Heart left ventricle (tissue), 13 donors: Measurements from ENCODE around the gene GDPD4.

Experiments used
- CTCF ChIP-seq, 12 donors: fragments of 200-600 bp; sonication (generic) in 4 of 12; IDR thresholded peaks; one replicate each; pipeline versions ENCODE4 v1.5.0 to v1.8.0; 2018 to 2022; ENCODE audit warnings: antibody characterized with exemption in 12 of 12, mild to moderate bottlenecking in 5 of 12
- POLR2A ChIP-seq, 2 donors: fragments of 450-650 bp; IDR thresholded peaks; one replicate each; pipeline ENCODE4 v1.6.1; 2017; ENCODE audit warnings: antibody characterized with exemption in 2 of 2, mild to moderate bottlenecking in 2 of 2, moderate library complexity in 2 of 2
- donor health status: ischemic (EF 13 %, LVEDD 7.1; RV severe dilation, severe dysfunction).
- donor health status: DM: no; HTN: yes; CAD: no.
- donor health status: DM: no; HTN: no; CAD: no.
- donor health status: ischemic (EF 25% LVEDD 6.9; RV normal size, moderate dysfunction).
- donor health status: ischemic (EF 25% LVEDD 5.7; RV mildly dilated, moderate dysfunction).
- donor health status: ischemic (EF 35%, LVEDD 5.7; RV mildly dilated, moderate dysfunction).
- donor health status: nonischemic (EF 11% LVEDD 7.7; RV severe dilation, severe dysfunction).
- donor health status: DM: yes; HTN: yes; CAD: no.
- donor health status: PGD.
- donor health status: ischemic (EF 29% LVEDD 5.4; RV normal size, mild dysfunction).
- donor health status: nonischemic (EF 23%, LVEDD 6.1; RV moderate dilation, normal function).

- TF ChIP-seq CTCF (IDR thresholded peaks at IDR 0.05) (no peak), POLR2A (IDR thresholded peaks at IDR 0.05) (no peak)
Measured at GRCh38 chr11:77213589-77214428, 87.7 kb downstream of the GDPD4 start.
